AG04449 (cell line): Measurements from ENCODE around the gene ZBTB7B.
A peak's percentile ranks its signal among the peaks of the same experiment; 100 is the strongest.

Experiments
- CTCF ChIA-PET: fragments of 350-600 bp; formaldehyde crosslinking; extraction: SDS; loops from one replicate; lab custom pipeline; 2021; ENCODE audit warnings: antibody characterized with exemption; lab: Yijun Ruan, JAX
- POLR2A ChIA-PET: fragments of 400-600, 350-600 bp; formaldehyde crosslinking; extraction: SDS; loops from one replicate; lab custom pipeline; 2020; ENCODE audit warnings: antibody characterized with exemption, inconsistent platforms; lab: Yijun Ruan, JAX
- DNase-seq: peaks from one replicate; pipeline ENCODE4 v3.0.0-alpha.2; 2010; ENCODE audit warnings: low read depth, low spot score
- H3K4me3 ChIP-seq: 2 replicates; pipeline ENCODE4 v1.5.1; 2011; ENCODE audit warnings: low read depth, mild to moderate bottlenecking, control low read depth, low read length
- CTCF ChIP-seq: IDR thresholded peaks from one replicate; pipeline ENCODE4 v1.5.1; 2011; ENCODE audit warnings: mild to moderate bottlenecking, moderate library complexity, low read length, control low read depth, inconsistent platforms; ENCODE audit not compliant: insufficient read depth; ENCODE audit errors: missing control alignments

ZBTB7B gene

GRCh38 chr1:155017946-155018316, 15.3 kb downstream of the ZBTB7B start:
- peak overlapping the region; percentile 43 for H3K4me3 ChIP-seq

GRCh38 chr1:155018617-155019348, 16.2 kb downstream of the ZBTB7B start:
- no peak for TF ChIP-seq CTCF
- no peak overlapping the region for H3K4me3 ChIP-seq
- ChIA-PET CTCF (interaction anchor here (1.0 to 10.5 kb wide), 17 partner anchors 9 to 174 kb away, joined by 3 to 244 read pairs (median 7); partner anchors contain the start of genes ADAM15, DCST1, DCST2 and KRTCAP2), POLR2A (interaction anchor here (1.5 kb wide), 1 partner anchor 48 kb away, joined by 5 read pairs; the partner anchor contains the start of gene SHC1)
- no peak for DNase-seq

More at GRCh38 chr1:155017946-155018316, 15.3 kb downstream of the ZBTB7B start:
- ChIA-PET CTCF (interaction anchor here (0.6 to 10.5 kb wide), 30 partner anchors 10 to 429 kb away, joined by 3 to 244 read pairs (median 5); partner anchors contain the start of genes ADAM15, FLAD1, LENEP and PBXIP1), POLR2A (interaction anchor here (0.5 to 1.6 kb wide), 5 partner anchors 17 to 62 kb away, joined by 3 to 6 read pairs (median 4); partner anchors contain the start of genes PBXIP1 and SHC1)
- DNase-seq, result no peak
- no peak for TF ChIP-seq CTCF

- no peak for TF ChIP-seq CTCF
- no peak for DNase-seq
- ChIA-PET POLR2A (interaction anchor here (1.5 kb wide), 1 partner anchor 49 kb away, joined by 5 read pairs; the partner anchor contains the start of gene SHC1), CTCF (interaction anchor here (0.7 to 10.5 kb wide), 15 partner anchors 9 to 192 kb away, joined by 3 to 244 read pairs (median 5); partner anchors contain the start of genes ADAM15, DCST1, DCST2 and KRTCAP2)
- no peak overlapping the region for H3K4me3 ChIP-seq
Observed at GRCh38 chr1:155019377-155020245, 17.0 kb downstream of the ZBTB7B start.

GRCh38 chr1:155022136-155022926, 19.7 kb downstream of the ZBTB7B start:
- no peak overlapping the region for H3K4me3 ChIP-seq
- TF ChIP-seq CTCF, result no peak
- ChIA-PET POLR2A (no interaction called here), CTCF (interaction anchor here (0.9 to 10.5 kb wide), 9 partner anchors 9 to 77 kb away, joined by 3 to 244 read pairs (median 4); partner anchors contain the start of genes ADAM15, LENEP, PBXIP1 and ZBTB7B)
- no peak for DNase-seq

- no peak for TF ChIP-seq CTCF
- H3K4me3 ChIP-seq, result no peak overlapping the region
- CTCF ChIA-PET, result interaction anchor here (0.9 to 10.5 kb wide), 7 partner anchors 20 to 78 kb away, joined by 3 to 244 read pairs (median 4); partner anchors contain the start of genes ADAM15, LENEP and ZBTB7B
- POLR2A ChIA-PET, result no interaction called here
- DNase-seq, result no peak
Observed at GRCh38 chr1:155022927-155023236, 20.3 kb downstream of the ZBTB7B start.
